ENCODE data around the gene PHF2.
A peak's percentile ranks its signal among the peaks of the same experiment; 100 is the strongest.

Gene PHF2

DNA sequence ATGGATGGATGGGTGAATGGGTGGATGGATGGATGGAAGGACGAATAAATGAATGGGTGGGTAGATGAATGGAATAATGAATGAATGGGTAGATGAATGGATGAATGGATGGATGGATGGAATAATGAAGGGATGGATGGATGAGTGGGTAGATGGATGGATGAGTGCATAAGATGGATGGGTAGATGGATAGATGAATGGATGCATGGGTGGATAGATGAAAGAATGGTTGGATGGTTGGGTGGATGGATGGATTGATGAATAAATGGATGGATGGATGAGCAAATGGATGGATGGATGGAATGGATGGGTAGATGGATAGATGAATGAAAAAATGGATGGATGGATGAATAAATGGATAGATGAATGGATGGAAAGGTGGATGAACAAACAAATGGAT is 85.2 kb downstream of the PHF2 start:
- Histone ChIP-seq H3K4me3 (ENCODE audit: low read depth, low read length) (no peak overlapping the region), H3K36me3 (peaks cover 13% of the 10 kb centered on the region)

GRCh38 chr9:93662016-93662638 is 85.7 kb downstream of the PHF2 start:
- TF ChIP-seq, protein P1, sequence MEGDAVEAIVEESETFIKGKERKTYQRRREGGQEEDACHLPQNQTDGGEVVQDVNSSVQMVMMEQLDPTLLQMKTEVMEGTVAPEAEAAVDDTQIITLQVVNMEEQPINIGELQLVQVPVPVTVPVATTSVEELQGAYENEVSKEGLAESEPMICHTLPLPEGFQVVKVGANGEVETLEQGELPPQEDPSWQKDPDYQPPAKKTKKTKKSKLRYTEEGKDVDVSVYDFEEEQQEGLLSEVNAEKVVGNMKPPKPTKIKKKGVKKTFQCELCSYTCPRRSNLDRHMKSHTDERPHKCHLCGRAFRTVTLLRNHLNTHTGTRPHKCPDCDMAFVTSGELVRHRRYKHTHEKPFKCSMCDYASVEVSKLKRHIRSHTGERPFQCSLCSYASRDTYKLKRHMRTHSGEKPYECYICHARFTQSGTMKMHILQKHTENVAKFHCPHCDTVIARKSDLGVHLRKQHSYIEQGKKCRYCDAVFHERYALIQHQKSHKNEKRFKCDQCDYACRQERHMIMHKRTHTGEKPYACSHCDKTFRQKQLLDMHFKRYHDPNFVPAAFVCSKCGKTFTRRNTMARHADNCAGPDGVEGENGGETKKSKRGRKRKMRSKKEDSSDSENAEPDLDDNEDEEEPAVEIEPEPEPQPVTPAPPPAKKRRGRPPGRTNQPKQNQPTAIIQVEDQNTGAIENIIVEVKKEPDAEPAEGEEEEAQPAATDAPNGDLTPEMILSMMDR (IDR thresholded peaks at IDR 0.05; ENCODE audit: low read depth, low read length), result no peak
- no peak for DNase-seq
- Histone ChIP-seq H3K4me3 (ENCODE audit: low read depth, low read length) (no peak overlapping the region), H3K27ac (no peak overlapping the region), H3K27me3 (ENCODE audit: insufficient read depth, low read depth, severe bottlenecking) (no peaks in the 10 kb centered on the region), H3K9me3 (ENCODE audit: severe bottlenecking) (no peaks in the 10 kb centered on the region), H3K36me3 (peaks cover 17% of the 10 kb centered on the region)

More for the DNA sequence above, 85.2 kb downstream of the PHF2 start:
- TF ChIP-seq, protein P1 (IDR thresholded peaks at IDR 0.05; ENCODE audit: low read depth, low read length), result no peak
- Histone ChIP-seq H3K9me3 (ENCODE audit: severe bottlenecking) (no peaks in the 10 kb centered on the region), H3K27me3 (ENCODE audit: insufficient read depth, low read depth, severe bottlenecking) (no peaks in the 10 kb centered on the region), H3K27ac (no peak overlapping the region)
- no peak for DNase-seq

DNA sequence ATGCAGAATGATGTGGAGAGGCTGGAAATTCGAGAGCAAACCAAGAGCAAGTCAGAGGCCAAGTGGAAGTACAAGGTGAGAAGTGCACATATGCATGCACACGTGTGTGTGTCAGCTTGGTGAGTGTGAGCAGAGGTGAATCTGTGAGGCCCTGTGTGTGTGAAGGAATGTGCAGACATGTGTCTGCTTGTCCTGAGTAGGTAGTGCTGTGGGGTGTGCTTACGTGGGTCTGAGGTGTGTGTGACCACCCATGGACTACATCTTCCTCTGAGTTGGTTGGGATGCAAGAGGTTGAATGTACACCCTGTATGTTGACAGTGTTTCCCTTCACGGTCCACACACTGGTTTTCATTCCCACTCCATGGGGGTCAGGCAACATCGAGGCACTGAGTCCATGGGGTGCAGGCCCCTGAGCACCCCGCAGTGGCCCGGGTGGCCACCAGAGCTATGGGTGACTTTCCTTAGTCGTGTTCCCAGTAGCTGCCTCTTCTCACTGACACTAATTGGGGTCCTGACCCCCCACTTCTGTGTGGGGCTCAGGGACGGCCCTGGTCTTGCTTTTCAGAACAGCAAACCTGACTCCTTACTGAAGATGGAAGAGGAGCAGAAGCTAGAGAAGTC is 86.7 kb downstream of the PHF2 start:
- Histone ChIP-seq H3K9me3 (ENCODE audit: severe bottlenecking) (no peaks in the 10 kb centered on the region), H3K36me3 (peaks cover 21% of the 10 kb centered on the region)
- TF ChIP-seq, protein P1 (IDR thresholded peaks at IDR 0.05; ENCODE audit: low read depth, low read length), result no peak

DNA sequence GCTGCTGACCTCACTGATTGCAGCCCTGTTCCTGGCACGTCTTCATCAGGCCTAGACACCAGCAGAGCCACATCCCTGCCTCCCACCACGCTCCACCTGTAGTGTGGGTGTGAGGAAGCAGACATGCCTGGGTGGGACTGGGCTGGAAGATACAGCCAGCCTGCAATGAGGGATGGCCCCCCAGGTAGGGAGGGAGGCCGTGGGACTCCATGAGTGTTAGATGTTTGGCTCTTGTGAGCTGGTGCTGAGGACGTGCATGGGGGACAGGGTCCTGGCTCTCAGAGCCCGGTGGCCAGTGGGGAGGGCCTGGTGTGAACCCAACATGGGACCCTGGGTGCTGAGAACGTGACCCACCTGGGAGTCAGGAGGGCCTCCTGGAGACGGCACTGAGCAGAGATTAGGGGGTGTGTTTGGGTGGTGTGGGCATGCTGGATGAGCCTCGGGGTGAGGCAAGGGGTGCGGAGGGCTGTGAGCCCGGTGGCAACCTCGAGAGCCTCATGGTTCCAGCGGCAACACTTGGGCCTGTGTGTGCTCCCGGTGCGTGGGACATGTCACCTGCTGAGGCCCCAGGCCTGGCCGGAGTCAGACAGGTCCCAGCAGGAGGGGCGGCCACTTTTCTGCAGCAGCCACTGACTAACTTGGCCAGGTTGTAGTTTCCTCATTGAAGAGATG is 87.6 kb downstream of the PHF2 start:
- H3K27me3 ChIP-seq (ENCODE audit: insufficient read depth, low read depth, severe bottlenecking), result no peaks in the 10 kb centered on the region
- TF ChIP-seq, protein P1 (IDR thresholded peaks at IDR 0.05; ENCODE audit: low read depth, low read length), result no peak
- H3K36me3 ChIP-seq, result peaks cover 15% of the 10 kb centered on the region
- peak; percentile 8 for DNase-seq
- H3K9me3 ChIP-seq (ENCODE audit: severe bottlenecking), result no peaks in the 10 kb centered on the region
- no peak overlapping the region for H3K4me3 ChIP-seq (ENCODE audit: low read depth, low read length)
- peak overlapping the region; percentile 93 for H3K27ac ChIP-seq

More for the DNA sequence above, 86.7 kb downstream of the PHF2 start:
- H3K4me3 ChIP-seq (ENCODE audit: low read depth, low read length), result no peak overlapping the region
- no peaks in the 10 kb centered on the region for H3K27me3 ChIP-seq (ENCODE audit: insufficient read depth, low read depth, severe bottlenecking)
- peak; percentile 4 for DNase-seq
- no peak overlapping the region for H3K27ac ChIP-seq

DNA sequence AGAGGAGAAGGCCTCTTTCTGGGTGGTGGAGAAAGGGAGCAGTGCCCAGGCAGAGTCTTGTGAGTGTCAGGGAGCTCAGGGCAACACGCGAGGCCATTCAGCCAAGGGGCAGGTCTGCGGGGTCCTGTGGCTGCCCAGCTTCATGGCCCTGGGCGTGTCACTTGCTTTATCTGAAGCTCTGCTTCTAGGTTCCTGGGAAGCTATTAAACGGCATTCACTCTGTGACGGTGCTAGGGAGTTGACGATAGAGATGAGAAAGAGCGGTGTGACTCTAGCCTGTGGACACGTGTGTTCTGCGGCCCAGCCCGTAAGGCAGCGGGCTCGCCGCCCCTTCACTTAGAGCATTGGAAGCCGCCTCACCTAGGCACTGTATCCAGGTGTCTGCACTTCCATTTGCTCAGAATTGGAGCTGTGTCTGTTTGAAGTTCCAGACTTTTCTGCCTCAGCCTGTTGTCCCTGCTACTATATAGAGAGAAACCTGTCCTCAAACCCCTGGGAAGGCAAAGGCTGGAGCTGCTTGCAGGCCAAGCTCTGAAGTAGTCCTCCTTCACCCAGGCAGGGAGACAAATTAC is 88.3 kb downstream of the PHF2 start:
- Histone ChIP-seq H3K4me3 (ENCODE audit: low read depth, low read length) (no peak overlapping the region), H3K9me3 (ENCODE audit: severe bottlenecking) (no peaks in the 10 kb centered on the region), H3K27me3 (ENCODE audit: insufficient read depth, low read depth, severe bottlenecking) (no peaks in the 10 kb centered on the region), H3K36me3 (peaks cover 13% of the 10 kb centered on the region), H3K27ac (peak overlapping the region; percentile 93)
- TF ChIP-seq, protein P1 (IDR thresholded peaks at IDR 0.05; ENCODE audit: low read depth, low read length), result no peak
- no peak for DNase-seq

All from WERI-Rb-1 (cell line).